Kidney tubule cell (primary cell): ENCODE measurements around the gene MAST4.

Experiments
- DNase-seq: peaks from one replicate; pipeline ENCODE4 v3.0.0-alpha.2; 2018; ENCODE audit warnings: low spot score

The MAST4 gene

GRCh38 chr5:66875315-66875714, 279.1 kb downstream of the MAST4 start:
- DNase-seq: peak; percentile 62

GRCh38 chr5:66876266-66876807, 280.1 kb downstream of the MAST4 start:
- no peak for DNase-seq

- DNase-seq: peak; percentile 58
Observed at GRCh38 chr5:66877843-66878242, 281.6 kb downstream of the MAST4 start.

- DNase-seq: no peak
Observed at GRCh38 chr5:66880401-66880800, 284.2 kb downstream of the MAST4 start.

GRCh38 chr5:66881480-66882161, 285.4 kb downstream of the MAST4 start:
- no peak for DNase-seq

- DNase-seq: peak; percentile 56
Observed at GRCh38 chr5:66882606-66883227, 286.5 kb downstream of the MAST4 start.

- no peak for DNase-seq
Observed at GRCh38 chr5:66884564-66885243, 288.5 kb downstream of the MAST4 start.

GRCh38 chr5:66886941-66887340, 290.7 kb downstream of the MAST4 start:
- no peak for DNase-seq

GRCh38 chr5:66888613-66889012, 292.4 kb downstream of the MAST4 start:
- no peak for DNase-seq

GRCh38 chr5:66889056-66889455, 292.9 kb downstream of the MAST4 start:
- DNase-seq: no peak

GRCh38 chr5:66889524-66889923, 293.3 kb downstream of the MAST4 start:
- DNase-seq: no peak

GRCh38 chr5:66891184-66891925, 295.2 kb downstream of the MAST4 start:
- DNase-seq: peak; percentile 89

GRCh38 chr5:66892716-66893115, 296.5 kb downstream of the MAST4 start:
- no peak for DNase-seq

GRCh38 chr5:66894480-66895240, 298.5 kb downstream of the MAST4 start:
- peak; percentile 57 for DNase-seq

GRCh38 chr5:66896171-66896570, 300.0 kb downstream of the MAST4 start:
- peak; percentile 58 for DNase-seq

GRCh38 chr5:66897356-66897755, 301.2 kb downstream of the MAST4 start:
- no peak for DNase-seq

GRCh38 chr5:66898241-66898995, 302.2 kb downstream of the MAST4 start:
- no peak for DNase-seq

- DNase-seq: no peak
Observed at GRCh38 chr5:66903218-66903617, 307.0 kb downstream of the MAST4 start.

- DNase-seq: no peak
Observed at GRCh38 chr5:66903709-66904108, 307.5 kb downstream of the MAST4 start.

- no peak for DNase-seq
Observed at GRCh38 chr5:66904189-66904588, 308.0 kb downstream of the MAST4 start.

GRCh38 chr5:66906021-66906420, 309.8 kb downstream of the MAST4 start:
- no peak for DNase-seq
